NCI-H1694 (cell line): ENCODE results near the gene RGS10.
A peak's percentile ranks its signal among the peaks of the same experiment; 100 is the strongest.

Experiments used
- DNase-seq: peaks from one replicate; lab custom pipeline; 2025; lab: John Stamatoyannopoulos, UW

RGS10 gene

DNA sequence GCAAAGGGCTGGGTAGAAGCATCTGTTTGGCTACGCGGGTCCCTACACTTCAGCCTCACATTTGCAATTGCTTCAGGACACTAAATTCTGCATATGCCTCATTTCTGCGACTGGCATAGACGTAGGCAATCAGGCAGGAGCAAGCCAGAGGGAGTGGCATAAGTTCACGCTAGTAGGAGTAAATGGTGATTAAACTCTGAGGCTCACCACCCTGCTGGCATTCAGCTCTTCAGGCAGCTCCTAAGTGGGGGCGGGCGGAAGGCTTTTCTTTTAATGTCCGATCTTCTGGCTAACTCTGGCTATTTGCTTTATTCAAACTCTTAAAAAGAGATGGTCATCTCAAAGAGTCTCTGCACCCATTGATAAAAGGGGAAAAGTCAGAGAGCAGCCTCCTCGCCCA is 45.3 kb downstream of the RGS10 start:
- no peak for DNase-seq

DNA sequence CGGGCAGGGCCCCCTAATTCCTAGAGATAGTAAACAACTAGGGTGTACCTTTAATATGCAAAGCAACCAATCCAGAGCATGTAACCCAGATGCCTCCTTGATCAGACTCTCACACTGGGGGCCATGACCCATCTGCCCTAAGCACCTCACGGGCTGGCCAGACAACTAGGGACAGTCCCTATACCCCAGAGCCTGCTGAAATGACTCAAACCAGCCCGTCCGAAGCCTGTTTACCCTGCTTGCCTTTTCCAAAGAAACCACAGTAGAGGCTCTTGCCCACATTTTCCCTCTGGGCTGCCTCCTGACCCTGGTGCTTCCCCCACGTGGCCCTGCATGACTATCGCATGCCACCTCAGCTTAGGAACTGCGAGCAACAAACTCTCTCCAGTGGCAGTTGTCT is 46.2 kb downstream of the RGS10 start:
- no peak for DNase-seq

GRCh38 chr10:119495545-119495944 is 47.0 kb downstream of the RGS10 start:
- DNase-seq, result no peak

- DNase-seq, result no peak
Observed at GRCh38 chr10:119495021-119495505, 47.5 kb downstream of the RGS10 start.

GRCh38 chr10:119494236-119495020 is 48.1 kb downstream of the RGS10 start:
- no peak for DNase-seq

DNA sequence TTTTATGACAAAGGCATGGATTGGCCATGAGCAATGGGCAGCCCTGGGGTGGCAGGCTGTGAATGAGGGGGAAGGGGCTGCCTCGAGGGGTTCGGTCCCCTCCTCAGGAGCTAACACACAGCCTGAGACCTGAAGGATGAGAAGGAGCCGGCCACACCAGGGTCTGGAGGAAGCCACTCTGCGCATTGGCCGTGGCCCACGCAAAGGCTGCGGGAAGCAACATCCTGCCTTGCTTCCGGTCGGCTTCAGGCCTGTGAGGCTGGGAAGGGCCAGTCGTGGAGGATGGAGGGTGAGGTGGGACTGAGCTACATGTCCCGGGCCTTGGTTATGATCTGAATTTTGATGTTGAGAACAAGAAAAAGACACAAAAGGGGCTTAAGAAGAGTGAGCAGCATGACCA is 49.4 kb downstream of the RGS10 start:
- no peak for DNase-seq

GRCh38 chr10:119491966-119492757 is 50.4 kb downstream of the RGS10 start:
- no peak for DNase-seq

GRCh38 chr10:119489991-119490326 is 52.6 kb downstream of the RGS10 start:
- DNase-seq, result no peak

DNA sequence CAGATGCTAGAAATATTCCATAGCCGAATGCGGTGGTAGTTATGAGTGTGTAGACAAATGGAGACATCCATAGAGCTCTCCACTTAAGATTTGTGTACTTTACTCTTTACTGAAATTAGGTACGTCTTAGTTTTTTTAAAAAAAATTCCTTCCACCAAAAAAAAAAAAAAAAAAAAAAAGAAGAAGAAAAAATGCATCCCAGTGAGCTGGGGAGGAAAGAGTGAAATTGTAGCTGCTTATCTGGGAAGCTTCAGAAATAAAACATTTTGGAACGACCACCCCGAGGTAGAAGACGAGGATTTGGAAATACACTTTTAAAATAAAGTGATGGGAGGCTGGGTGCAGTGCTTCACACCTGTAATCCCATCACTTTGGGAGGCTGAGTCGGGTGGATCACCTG is 53.8 kb downstream of the RGS10 start:
- no peak for DNase-seq

- DNase-seq, result no peak
Observed at GRCh38 chr10:119483839-119484238, 58.7 kb downstream of the RGS10 start.

- DNase-seq, result no peak
Observed at GRCh38 chr10:119483001-119483400, 59.5 kb downstream of the RGS10 start.

- DNase-seq, result no peak
Observed at GRCh38 chr10:119481781-119482426, 60.6 kb downstream of the RGS10 start.

- no peak for DNase-seq
Observed at GRCh38 chr10:119480667-119481066, 61.9 kb downstream of the RGS10 start.

GRCh38 chr10:119479532-119479931 is 63.0 kb downstream of the RGS10 start:
- no peak for DNase-seq

GRCh38 chr10:119478811-119479341 is 63.6 kb downstream of the RGS10 start:
- DNase-seq, result peak; percentile 51

GRCh38 chr10:119478111-119478802 is 64.3 kb downstream of the RGS10 start:
- DNase-seq, result no peak

GRCh38 chr10:119477444-119477843 is 65.1 kb downstream of the RGS10 start:
- DNase-seq, result no peak

DNA sequence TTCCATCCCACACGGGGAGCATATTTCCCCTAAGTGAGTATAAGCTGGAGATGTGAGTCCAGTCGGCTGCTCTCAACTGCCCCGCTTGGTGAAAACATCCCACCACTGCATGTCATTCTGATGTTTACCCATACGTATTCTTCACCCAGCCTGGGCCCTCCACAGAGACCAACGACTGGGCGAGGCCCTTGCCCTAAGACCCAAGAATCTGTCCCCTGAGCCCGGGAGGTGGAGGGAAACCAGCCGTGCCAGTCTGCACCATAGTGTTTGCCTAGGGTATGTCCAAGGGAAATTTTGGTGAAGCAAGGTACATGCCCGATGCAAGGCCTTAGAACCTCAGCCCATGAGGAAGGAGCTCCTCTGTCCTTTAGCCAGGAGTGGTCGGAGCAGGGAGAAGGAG is 67.9 kb downstream of the RGS10 start:
- DNase-seq, result no peak

DNA sequence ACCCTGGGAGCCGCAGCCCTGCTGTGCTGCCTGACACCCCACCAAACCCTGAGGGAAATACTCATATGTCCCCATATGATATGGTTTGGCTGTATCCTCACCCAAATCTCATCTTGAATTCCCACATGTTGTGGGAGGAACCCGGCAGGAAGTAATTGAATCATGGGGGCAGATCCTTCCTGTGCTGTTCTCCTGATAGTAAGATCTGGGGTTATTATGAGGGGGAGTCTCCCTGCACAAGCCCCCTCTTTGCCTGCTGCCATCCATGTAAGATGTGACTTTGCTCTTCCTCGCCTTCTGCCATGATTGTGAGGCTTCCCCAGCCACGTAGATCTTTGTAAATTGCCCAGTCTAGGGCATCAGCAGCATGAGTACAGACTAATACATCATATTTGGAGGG is 68.7 kb downstream of the RGS10 start:
- no peak for DNase-seq

DNA sequence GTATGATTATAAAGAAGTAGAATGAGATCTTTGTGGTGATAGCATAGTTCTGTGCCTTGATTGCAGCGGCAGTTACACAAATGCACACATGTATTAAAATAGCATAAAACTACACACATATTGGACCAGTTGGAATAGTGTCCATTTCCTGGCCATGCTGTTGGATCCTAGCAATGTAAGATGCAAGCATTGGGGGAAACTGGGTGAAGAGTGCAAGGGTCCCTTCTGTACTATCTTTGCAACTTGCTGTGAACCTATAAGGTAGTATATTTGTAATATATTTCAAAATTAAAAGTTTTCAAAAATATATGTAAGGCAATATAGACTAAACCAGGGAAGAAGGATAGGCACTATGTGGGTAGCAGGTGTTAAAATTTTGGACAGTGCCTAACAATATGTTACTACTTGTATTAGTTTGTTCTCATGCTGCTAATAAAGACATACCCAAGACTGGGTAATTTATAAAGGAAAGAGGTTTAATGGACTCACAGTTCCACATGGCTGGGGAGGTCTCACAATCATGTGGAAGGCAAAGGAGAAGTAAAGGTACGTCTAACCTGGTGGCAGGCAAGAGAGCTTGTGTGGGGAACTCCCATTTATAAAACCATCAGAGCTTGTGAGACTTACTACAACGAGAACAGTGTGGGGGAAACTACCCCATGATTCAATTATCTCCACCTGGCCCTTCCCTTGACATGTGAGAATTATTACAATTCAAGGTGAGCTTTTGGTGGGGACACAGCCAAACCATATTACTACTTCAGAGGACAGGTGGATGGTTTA is 71.4 kb downstream of the RGS10 start:
- no peak for DNase-seq

GRCh38 chr10:119469846-119470245 is 72.7 kb downstream of the RGS10 start:
- no peak for DNase-seq
